Activated T-helper 17 cell treated with anti-CD3 and anti-CD28 coated beads, Interleukin-2, amount 50 U/mL, for 72 hours (primary cell): Measurements from ENCODE around the gene SLITRK3. TPM values are rescaled to one million over a fixed set of nuclear protein-coding genes. Genes with fewer than 3 reads are reported as not detected.

Source experiments
- ATAC-seq: fragments of 150-1000 bp; cut with Tn5 transposase; replicated peaks from 2 replicates; pipeline ENCODE4 v1.10.0; 2021; ENCODE audit warnings: mild to moderate bottlenecking, moderate library complexity
- H3K27ac Mint-ChIP-seq: one replicate; pipeline ENCODE4 v1.8.0; 2022; ENCODE audit warnings: mixed read lengths
- H3K27me3 Mint-ChIP-seq: one replicate; pipeline ENCODE4 v1.8.0; 2022; ENCODE audit warnings: mixed read lengths
- H3K36me3 Mint-ChIP-seq: one replicate; pipeline ENCODE4 v1.8.0; 2022; ENCODE audit warnings: low read depth, mild to moderate bottlenecking, mixed read lengths
- H3K4me1 Mint-ChIP-seq: one replicate; pipeline ENCODE4 v1.8.0; 2022; ENCODE audit warnings: mixed read lengths
- H3K4me3 Mint-ChIP-seq: one replicate; pipeline ENCODE4 v1.8.0; 2022; ENCODE audit warnings: mild to moderate bottlenecking, mixed read lengths
- H3K9me3 Mint-ChIP-seq: one replicate; pipeline ENCODE4 v1.8.0; 2022; ENCODE audit warnings: mixed read lengths
- total RNA-seq, 2 donors: library from RNA; stranded (reverse); gene quantifications; one replicate each; pipeline ENCODE4 v1.2.3, GENCODE V29; 2022

SLITRK3 gene
- not detected for total RNA-seq

GRCh38 chr3:165195640-165196576 is at the start of gene SLITRK3:
Gene SLITRK3 (minus strand): TSS chr3:165196384. CDS start chr3:165190830, 5,554 bp downstream.
- Mint-ChIP-seq H3K4me1 (peaks cover 12% of the 10 kb centered on the region), H3K36me3 (no peaks in the 10 kb centered on the region), H3K4me3 (peak within 1 kb of the TSS; percentile 70), H3K27ac (no peak within 1 kb of the TSS), H3K27me3 (peaks cover 55% of the 10 kb centered on the region), H3K9me3 (no peaks in the 10 kb centered on the region)
- ATAC-seq = no peak

- Mint-ChIP-seq H3K36me3 (no peaks in the 10 kb centered on the region), H3K4me1 (no peaks in the 10 kb centered on the region), H3K9me3 (peaks cover 4% of the 10 kb centered on the region), H3K27ac (no peak overlapping the region), H3K27me3 (no peaks in the 10 kb centered on the region), H3K4me3 (no peak overlapping the region)
- no peak for ATAC-seq
These were observed 47.4 kb upstream of the SLITRK3 start for GRCh38 chr3:165243597-165243996.

- no peak overlapping the region for H3K27ac Mint-ChIP-seq
- no peaks in the 10 kb centered on the region for H3K27me3 Mint-ChIP-seq
- no peaks in the 10 kb centered on the region for H3K4me1 Mint-ChIP-seq
- no peaks in the 10 kb centered on the region for H3K36me3 Mint-ChIP-seq
- H3K4me3 Mint-ChIP-seq = no peak overlapping the region
- H3K9me3 Mint-ChIP-seq = no peaks in the 10 kb centered on the region
- no peak for ATAC-seq
These were observed 37.5 kb upstream of the SLITRK3 start for GRCh38 chr3:165233501-165234195.

GRCh38 chr3:165225604-165226003 is 29.4 kb upstream of the SLITRK3 start:
- no peaks in the 10 kb centered on the region for H3K36me3 Mint-ChIP-seq
- no peak overlapping the region for H3K4me3 Mint-ChIP-seq
- H3K9me3 Mint-ChIP-seq = peaks cover 7% of the 10 kb centered on the region
- no peaks in the 10 kb centered on the region for H3K27me3 Mint-ChIP-seq
- H3K27ac Mint-ChIP-seq = no peak overlapping the region
- no peak for ATAC-seq
- no peaks in the 10 kb centered on the region for H3K4me1 Mint-ChIP-seq

DNA sequence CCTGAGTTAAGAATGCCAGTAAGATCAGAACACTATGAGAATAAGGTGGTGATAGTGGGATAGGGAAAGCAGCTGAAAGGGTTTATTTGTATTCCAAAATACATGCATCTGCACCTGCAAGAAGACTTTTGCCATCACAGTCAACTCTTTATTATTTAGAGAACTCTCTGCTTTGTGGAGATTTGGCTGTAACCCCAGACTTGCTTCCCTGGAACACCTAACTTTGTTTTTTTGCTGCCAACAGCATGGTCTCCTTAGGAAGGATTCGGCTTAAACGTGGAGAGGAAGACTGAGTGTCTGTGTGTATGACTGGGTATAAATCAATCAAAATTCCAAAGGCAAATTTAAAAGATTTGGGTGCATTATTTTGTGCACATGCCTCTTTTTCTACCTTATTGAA is 21.6 kb upstream of the SLITRK3 start:
- no peak for ATAC-seq
- no peak overlapping the region for H3K4me3 Mint-ChIP-seq
- H3K36me3 Mint-ChIP-seq = no peaks in the 10 kb centered on the region
- no peaks in the 10 kb centered on the region for H3K4me1 Mint-ChIP-seq
- H3K27ac Mint-ChIP-seq = no peak overlapping the region
- no peaks in the 10 kb centered on the region for H3K27me3 Mint-ChIP-seq
- no peaks in the 10 kb centered on the region for H3K9me3 Mint-ChIP-seq

DNA sequence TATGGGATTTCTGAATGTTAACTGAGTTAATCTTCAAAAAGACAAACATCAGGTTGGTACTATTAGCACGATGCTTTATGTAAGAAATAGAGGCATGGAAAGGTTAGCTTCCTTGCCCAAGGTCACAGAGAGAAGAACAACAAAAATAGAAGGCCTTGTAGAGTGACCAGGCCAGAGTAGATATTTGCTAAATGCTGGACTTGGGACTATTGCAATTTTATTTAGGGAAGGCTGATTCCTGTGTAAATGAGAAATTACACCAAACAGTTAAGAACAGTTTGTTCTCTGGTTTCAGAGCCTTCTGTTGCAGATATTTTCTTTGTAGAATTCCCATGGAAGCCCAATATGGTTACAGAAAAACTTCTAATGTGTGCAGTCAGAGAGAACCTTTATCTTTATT is 16.4 kb upstream of the SLITRK3 start:
- Mint-ChIP-seq H3K27ac (no peak overlapping the region), H3K4me1 (no peaks in the 10 kb centered on the region), H3K27me3 (no peaks in the 10 kb centered on the region), H3K4me3 (no peak overlapping the region), H3K9me3 (no peaks in the 10 kb centered on the region), H3K36me3 (no peaks in the 10 kb centered on the region)
- ATAC-seq = no peak

GRCh38 chr3:165211721-165212120 is 15.5 kb upstream of the SLITRK3 start:
- Mint-ChIP-seq H3K4me1 (no peaks in the 10 kb centered on the region), H3K36me3 (no peaks in the 10 kb centered on the region), H3K27ac (no peak overlapping the region), H3K27me3 (peaks cover 2% of the 10 kb centered on the region), H3K4me3 (no peak overlapping the region), H3K9me3 (no peaks in the 10 kb centered on the region)
- no peak for ATAC-seq

DNA sequence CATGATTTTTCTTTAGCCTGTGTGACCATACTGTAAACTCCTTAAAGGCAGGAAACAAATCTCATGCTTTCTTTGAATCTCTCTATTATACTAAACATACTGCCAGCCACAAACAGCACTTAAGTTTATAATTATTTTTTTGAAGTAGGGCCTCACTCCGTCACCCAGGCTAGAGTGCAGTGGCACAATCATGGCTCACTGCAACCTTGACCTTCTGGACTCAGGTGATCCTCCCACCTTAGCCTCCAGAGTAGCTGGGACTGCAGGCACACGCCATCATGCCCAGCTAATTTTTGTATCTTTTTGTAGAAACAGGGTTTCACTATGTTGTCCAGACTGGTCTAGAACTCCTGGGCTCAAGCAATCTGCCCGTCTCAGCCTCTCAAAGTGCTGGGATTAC is 14.5 kb upstream of the SLITRK3 start:
- Mint-ChIP-seq H3K27me3 (peaks cover 4% of the 10 kb centered on the region), H3K27ac (no peak overlapping the region), H3K36me3 (no peaks in the 10 kb centered on the region), H3K4me1 (no peaks in the 10 kb centered on the region), H3K4me3 (no peak overlapping the region), H3K9me3 (no peaks in the 10 kb centered on the region)
- no peak for ATAC-seq

DNA sequence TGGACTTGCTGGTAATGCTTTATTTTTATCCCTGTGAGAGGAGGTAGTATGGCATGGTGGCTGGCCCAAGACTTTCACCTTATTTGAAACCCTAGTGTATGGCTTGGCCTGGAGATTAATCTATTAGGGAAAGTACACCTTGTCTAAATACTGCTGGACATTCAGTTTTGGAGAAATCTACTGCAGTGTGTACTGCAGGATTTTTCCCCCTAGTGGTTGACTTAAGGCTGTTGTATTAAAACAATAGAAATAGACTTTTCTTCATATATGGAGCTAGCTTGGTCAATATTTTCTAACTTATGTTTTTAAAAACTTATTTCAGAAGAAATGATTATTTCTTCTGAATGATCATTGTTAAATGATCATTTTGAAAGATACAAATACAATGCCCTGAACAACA is 13.9 kb upstream of the SLITRK3 start:
- peaks cover 4% of the 10 kb centered on the region for H3K27me3 Mint-ChIP-seq
- no peaks in the 10 kb centered on the region for H3K4me1 Mint-ChIP-seq
- no peaks in the 10 kb centered on the region for H3K9me3 Mint-ChIP-seq
- no peak for ATAC-seq
- no peaks in the 10 kb centered on the region for H3K36me3 Mint-ChIP-seq
- H3K4me3 Mint-ChIP-seq = no peak overlapping the region
- no peak overlapping the region for H3K27ac Mint-ChIP-seq

DNA sequence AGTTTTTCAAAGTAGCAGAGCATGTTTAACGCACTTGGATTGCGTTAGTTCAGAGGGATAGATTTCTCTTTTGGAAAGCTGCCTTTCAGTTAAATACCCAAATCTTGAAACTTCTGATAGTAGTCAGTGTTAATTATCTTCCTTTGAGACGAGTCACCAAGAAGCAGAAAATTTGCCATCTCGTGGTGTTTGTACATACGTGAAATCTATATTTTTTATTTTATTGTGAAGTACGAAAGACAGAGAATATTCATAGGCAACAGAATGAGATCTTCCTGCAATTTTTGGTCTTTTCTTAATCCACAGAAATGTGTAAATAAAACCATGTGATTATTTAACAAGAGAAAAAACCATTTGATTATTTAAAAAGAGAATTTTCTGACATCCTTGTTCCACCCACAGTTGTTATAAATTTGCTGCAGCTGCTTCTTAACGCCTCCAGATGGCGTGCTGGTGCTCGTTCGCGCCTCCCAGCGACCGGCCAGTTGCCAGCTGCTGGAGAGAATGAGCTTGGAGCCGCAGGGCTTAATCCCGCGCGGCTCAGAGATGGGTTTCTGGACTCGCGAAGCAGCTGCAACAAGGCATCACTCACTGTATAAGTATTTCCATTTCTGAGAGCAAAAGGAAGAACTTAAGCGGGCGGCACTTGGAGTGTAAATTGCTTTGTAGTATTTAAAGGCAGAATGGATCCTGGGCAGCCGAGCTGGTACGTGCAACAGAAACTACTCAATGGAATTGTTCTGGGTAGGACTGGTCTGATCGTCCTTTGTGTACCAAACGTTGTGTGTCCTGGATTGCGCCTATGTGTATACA is 10.5 kb upstream of the SLITRK3 start:
- no peaks in the 10 kb centered on the region for H3K9me3 Mint-ChIP-seq
- no peaks in the 10 kb centered on the region for H3K36me3 Mint-ChIP-seq
- H3K4me3 Mint-ChIP-seq = peak overlapping the region; percentile 56
- H3K4me1 Mint-ChIP-seq = no peaks in the 10 kb centered on the region
- peaks cover 4% of the 10 kb centered on the region for H3K27me3 Mint-ChIP-seq
- no peak overlapping the region for H3K27ac Mint-ChIP-seq
- peak; percentile 64 for ATAC-seq

DNA sequence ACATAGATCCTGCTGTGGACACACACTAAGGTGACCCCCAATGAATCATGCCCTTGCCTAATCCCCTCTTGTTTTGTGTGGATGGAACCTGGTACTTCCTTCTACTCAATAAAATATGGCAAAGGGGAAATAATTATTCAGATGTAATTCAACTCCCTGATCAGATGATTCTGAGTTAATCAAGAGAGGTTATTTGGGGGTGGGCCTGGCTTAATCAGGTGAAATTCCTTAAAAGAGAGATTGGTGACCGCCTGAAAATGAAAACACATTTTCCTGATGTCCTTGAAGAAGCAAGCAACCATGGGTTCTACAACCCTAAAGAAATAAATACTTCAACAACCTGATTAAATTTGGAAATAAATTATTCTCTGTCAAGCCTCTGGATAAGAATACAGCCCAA is 8.3 kb upstream of the SLITRK3 start:
- Mint-ChIP-seq H3K9me3 (no peaks in the 10 kb centered on the region), H3K4me3 (no peak overlapping the region), H3K36me3 (no peaks in the 10 kb centered on the region), H3K27ac (no peak overlapping the region), H3K4me1 (no peaks in the 10 kb centered on the region), H3K27me3 (peaks cover 4% of the 10 kb centered on the region)
- no peak for ATAC-seq

DNA sequence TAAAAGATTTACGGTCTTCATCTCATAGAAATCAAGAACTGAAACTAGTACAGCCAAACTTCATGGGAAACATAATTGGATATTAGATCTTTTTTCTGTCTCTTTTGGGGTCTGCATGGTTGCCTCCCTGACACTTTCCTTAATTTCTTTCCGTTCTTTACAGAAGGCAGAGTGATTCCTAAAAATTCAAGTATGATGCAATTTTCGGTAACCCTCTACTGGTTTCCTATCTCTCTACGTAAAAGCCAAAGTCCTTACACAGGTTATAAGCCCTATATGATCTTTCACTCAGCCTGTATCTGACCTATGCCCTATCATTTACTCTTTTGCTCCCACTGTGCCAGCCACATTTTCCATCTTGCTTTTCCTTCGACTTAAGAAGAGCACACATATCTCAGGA is 6.8 kb upstream of the SLITRK3 start:
- ATAC-seq = no peak
- H3K4me3 Mint-ChIP-seq = no peak overlapping the region

GRCh38 chr3:165201964-165202363 is 5.8 kb upstream of the SLITRK3 start:
- Mint-ChIP-seq H3K9me3 (no peaks in the 10 kb centered on the region), H3K4me3 (no peak overlapping the region), H3K4me1 (peaks cover 2% of the 10 kb centered on the region)

More for the DNA sequence above, 6.8 kb upstream of the SLITRK3 start:
- Mint-ChIP-seq H3K9me3 (no peaks in the 10 kb centered on the region), H3K27ac (no peak overlapping the region), H3K27me3 (peaks cover 8% of the 10 kb centered on the region), H3K4me1 (no peaks in the 10 kb centered on the region), H3K36me3 (no peaks in the 10 kb centered on the region)

GRCh38 chr3:165197481-165197800 is 1.3 kb upstream of the SLITRK3 start:
- peaks cover 12% of the 10 kb centered on the region for H3K4me1 Mint-ChIP-seq
- H3K9me3 Mint-ChIP-seq = no peaks in the 10 kb centered on the region
- no peak for ATAC-seq
- no peak overlapping the region for H3K27ac Mint-ChIP-seq
- H3K27me3 Mint-ChIP-seq = peaks cover 51% of the 10 kb centered on the region
- H3K4me3 Mint-ChIP-seq = peak overlapping the region; percentile 70
- no peaks in the 10 kb centered on the region for H3K36me3 Mint-ChIP-seq

More at GRCh38 chr3:165201964-165202363, 5.8 kb upstream of the SLITRK3 start:
- ATAC-seq = no peak
- Mint-ChIP-seq H3K27me3 (peaks cover 17% of the 10 kb centered on the region), H3K36me3 (no peaks in the 10 kb centered on the region), H3K27ac (no peak overlapping the region)
